Spinal cord (tissue), 10 donors: ENCODE measurements around the gene KLHL18. TPM values are rescaled to one million over a fixed set of nuclear protein-coding genes. Genes with fewer than 3 reads are reported as not detected.

ENCODE experiments used
- DNase-seq, 6 donors: peaks; one replicate each; pipeline versions ENCODE4 v3.0.0 to v3.0.0-alpha.2; 2013 to 2015; ENCODE audit warnings: low spot score in 6 of 6, low read depth in 4 of 6
- H3K27ac ChIP-seq: one replicate; pipeline ENCODE4 v1.5.1; 2013; ENCODE audit warnings: low read depth, low read length, control low read depth
- H3K27me3 ChIP-seq: one replicate; pipeline ENCODE4 v1.6.1; 2013; ENCODE audit warnings: low read length; ENCODE audit not compliant: control insufficient read depth, insufficient read depth
- H3K36me3 ChIP-seq: one replicate; pipeline ENCODE4 v1.6.1; 2013; ENCODE audit warnings: low read length; ENCODE audit not compliant: control insufficient read depth, insufficient read depth
- H3K4me1 ChIP-seq: one replicate; pipeline ENCODE4 v1.6.1; 2013; ENCODE audit warnings: low read length; ENCODE audit not compliant: control insufficient read depth, insufficient read depth
- H3K4me3 ChIP-seq: one replicate; pipeline ENCODE4 v1.5.1; 2013; ENCODE audit warnings: low read depth, low read length, control low read depth
- H3K9me3 ChIP-seq: one replicate; pipeline ENCODE4 v1.6.1; 2013; ENCODE audit warnings: low read length; ENCODE audit not compliant: control insufficient read depth, insufficient read depth
- WGBS: methylation state at CpG from one replicate; pipeline ENCODE4 v1.1.5; 2013; ENCODE audit warnings: missing lambda C conversion rate; ENCODE audit not compliant: insufficient coverage; 5-methylcytosine and 5-hydroxymethylcytosine counted together
- polyA plus RNA-seq, 2 donors: library from polyadenylated mRNA; unstranded; fragments of 120-200 nt; gene quantifications; one replicate each; pipeline ENCODE4 v1.2.1, GENCODE V29; 2013; ENCODE audit not compliant: insufficient read length in 2 of 2
- total RNA-seq, 2 donors: library from RNA; depleted of rRNA in 1 of 2; stranded (reverse); fragments of 120-200 nt in 1 of 2; fragments of >200 nt in 1 of 2; gene quantifications; one replicate each; pipeline versions ENCODE4 v1.2.3 to v1.2.4, GENCODE V29; 2013 to 2014
- donor health status: healthy.

Gene KLHL18
- total and polyA plus RNA-seq, 4 donors, result 17.5 to 29.0 (median 24.9) TPM

DNA sequence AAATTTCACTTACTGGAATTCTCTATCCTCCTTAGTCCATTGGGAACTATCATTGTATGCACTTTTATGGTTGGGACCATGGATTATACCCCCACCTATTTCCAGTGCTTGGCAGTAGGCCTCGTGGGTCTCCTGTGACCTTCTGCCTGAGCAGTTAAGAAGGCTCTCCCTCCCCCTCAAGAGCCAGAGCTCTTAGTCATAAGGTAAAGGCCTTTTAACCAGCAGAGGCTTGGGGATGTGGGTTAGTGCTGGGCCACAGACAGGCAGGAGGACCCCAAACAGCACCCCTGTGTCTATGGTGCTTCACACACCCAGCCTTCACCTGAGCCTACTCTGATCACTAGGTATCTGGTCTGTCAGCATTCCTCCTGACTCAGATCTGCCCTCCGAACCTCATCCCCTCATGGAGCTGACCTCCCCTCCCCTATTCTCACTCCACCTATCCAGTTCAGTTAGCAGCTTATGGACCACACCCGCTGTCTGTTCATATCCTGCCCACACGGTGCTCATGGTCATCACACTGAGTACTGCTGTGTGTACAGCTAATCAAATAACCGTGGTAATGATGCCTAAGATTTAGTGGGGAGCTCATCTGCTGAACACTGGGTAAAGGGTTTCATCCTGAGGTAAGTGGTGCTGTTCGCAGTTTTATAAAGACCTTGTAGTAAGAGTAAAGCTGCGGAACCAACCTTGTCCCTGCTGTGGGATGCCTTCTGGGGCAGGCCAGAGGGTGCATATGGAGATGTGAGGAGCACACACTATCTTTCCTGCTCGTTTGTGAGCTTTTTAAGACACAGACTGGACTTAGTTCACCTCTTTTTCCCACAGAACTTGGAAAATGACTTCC lies 40.9 kb downstream of the KLHL18 start:
- Histone ChIP-seq H3K27ac (no peak overlapping the region), H3K4me3 (no peak overlapping the region), H3K9me3 (no peaks in the 10 kb centered on the region), H3K36me3 (peaks cover 52% of the 10 kb centered on the region), H3K27me3 (no peaks in the 10 kb centered on the region), H3K4me1 (no peaks in the 10 kb centered on the region)
- DNase-seq, result no peak
- WGBS, result 78% methylated on average over 3 of the region's 8 CpGs

DNA sequence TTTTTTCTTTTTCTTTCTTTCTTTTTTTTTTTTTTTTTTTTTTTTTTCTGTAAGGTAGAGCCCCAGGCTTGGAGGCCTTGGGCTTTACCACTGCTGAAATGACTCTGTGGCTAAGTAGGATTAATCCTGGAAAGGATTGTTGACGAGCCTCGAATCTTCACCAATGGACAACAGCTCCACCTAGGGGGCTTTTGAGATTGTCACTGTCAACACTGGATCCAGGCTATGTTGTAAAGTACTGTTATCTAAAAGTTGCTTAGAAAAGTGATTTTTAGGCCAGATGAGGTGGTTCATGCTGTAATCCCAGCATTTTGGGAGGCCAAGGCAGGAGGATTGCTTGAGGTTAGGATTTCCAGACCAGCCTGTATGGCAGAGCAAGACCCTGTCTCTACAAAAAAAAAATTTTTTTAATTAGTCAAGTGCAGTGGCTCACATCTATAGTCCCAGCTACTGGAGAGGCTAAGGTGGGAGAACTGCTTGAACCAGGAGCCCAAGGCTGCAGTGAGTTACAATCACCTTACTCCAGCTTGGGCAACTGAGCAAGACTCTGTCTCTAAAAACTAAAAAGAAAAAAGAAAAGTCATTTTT lies 41.6 kb downstream of the KLHL18 start:
- no peaks in the 10 kb centered on the region for H3K9me3 ChIP-seq
- no peak overlapping the region for H3K27ac ChIP-seq
- DNase-seq, result peak; percentile 40 to 93 (median 67)
- H3K4me3 ChIP-seq, result no peak overlapping the region
- WGBS, result 0% methylated on average over 2 of the region's 2 CpGs
- H3K27me3 ChIP-seq, result no peaks in the 10 kb centered on the region
- peaks cover 57% of the 10 kb centered on the region for H3K36me3 ChIP-seq
- no peaks in the 10 kb centered on the region for H3K4me1 ChIP-seq

DNA sequence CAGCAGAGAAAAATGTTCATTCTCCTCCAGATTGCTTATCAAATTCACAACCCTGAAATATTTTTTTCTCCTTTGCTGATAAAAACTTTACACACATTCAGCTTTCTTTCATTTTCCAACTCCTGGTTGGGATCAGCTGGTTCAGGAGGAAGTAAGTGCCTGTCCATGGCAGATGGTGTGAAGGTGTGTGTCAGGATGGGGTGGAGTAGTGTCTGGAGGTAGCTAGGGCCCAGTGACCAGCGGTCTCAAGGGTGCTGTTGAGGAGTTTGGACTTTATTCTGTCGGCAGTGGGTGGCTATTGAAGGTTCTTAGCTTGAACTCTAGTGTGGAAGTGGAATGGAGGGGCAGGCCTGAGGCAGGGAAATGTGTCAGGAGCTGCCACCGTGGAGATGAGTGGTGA lies 51.2 kb downstream of the KLHL18 start:
- peaks cover 87% of the 10 kb centered on the region for H3K36me3 ChIP-seq
- no peaks in the 10 kb centered on the region for H3K27me3 ChIP-seq
- no peak overlapping the region for H3K4me3 ChIP-seq
- WGBS, result 69% methylated on average over 3 of the region's 3 CpGs
- H3K4me1 ChIP-seq, result no peaks in the 10 kb centered on the region
- H3K9me3 ChIP-seq, result no peaks in the 10 kb centered on the region
- no peak for DNase-seq
- H3K27ac ChIP-seq, result no peak overlapping the region

DNA sequence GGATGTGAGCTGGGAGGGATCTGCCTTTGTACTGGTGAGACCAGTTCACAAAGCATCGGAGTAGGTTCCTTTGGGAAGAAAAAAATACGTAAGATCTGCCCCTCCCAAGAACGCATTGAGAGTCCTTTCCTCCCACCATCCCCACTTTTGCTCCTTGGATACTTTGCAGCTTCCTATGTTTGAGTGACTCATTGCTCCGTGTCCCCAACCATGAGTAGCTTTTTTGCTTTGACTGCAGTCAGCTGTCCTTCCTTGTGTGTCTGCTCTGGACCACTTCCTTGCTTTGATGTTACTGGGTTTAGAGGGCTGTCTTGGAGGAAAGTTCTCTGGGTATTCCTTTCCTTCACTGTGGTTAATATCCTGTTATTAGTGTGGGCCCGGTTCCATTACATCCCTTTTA lies 54.9 kb downstream of the KLHL18 start:
- 100% methylated on average over 1 of the region's 5 CpGs for WGBS
- Histone ChIP-seq H3K4me3 (no peak overlapping the region), H3K36me3 (peaks cover 80% of the 10 kb centered on the region), H3K27me3 (no peaks in the 10 kb centered on the region), H3K27ac (no peak overlapping the region), H3K9me3 (no peaks in the 10 kb centered on the region), H3K4me1 (no peaks in the 10 kb centered on the region)
- DNase-seq, result no peak

DNA sequence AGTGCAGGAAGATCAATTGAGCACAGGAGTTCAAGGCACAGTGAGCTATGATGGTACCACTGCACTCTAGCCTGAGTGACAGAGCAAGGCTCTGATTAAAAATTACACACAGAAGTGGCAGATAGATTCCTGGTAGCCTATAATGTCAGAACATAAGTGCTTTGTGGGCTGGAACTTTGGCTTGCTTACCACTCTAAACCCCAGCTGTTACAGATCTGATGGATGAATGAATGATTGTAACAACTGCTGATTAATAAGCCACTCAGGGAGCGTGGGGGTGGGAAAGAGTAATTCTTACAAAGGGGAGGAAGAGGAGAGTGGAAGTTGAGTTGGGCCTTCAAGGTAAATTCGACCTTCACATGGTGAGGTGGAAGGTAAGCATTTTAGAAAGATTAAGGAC lies 57.2 kb downstream of the KLHL18 start:
- H3K27ac ChIP-seq, result no peak overlapping the region
- H3K4me3 ChIP-seq, result no peak overlapping the region
- WGBS, result 92% methylated on average over 1 of the region's 2 CpGs
- no peaks in the 10 kb centered on the region for H3K4me1 ChIP-seq
- no peaks in the 10 kb centered on the region for H3K27me3 ChIP-seq
- H3K36me3 ChIP-seq, result peaks cover 76% of the 10 kb centered on the region
- no peak for DNase-seq
- no peaks in the 10 kb centered on the region for H3K9me3 ChIP-seq

DNA sequence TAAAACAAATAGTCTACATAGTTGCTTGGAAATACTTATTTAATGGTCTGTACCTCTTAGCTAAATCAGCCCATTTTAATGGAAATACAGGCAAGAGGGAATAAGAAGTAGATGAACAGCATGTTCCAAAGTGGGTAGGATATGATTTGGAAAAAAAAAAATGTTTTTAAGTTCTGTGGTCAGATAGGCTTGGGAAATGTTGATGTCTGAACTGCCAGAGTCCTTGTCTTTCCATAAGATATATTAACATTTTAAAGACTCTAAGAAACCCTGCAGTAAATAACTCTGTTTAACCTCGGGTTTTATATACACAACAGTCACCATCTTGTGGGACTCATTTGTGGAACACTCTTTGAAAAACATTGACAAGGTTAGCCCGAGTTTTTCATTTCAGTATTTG lies 58.1 kb downstream of the KLHL18 start:
- Histone ChIP-seq H3K27me3 (no peaks in the 10 kb centered on the region), H3K4me3 (no peak overlapping the region), H3K9me3 (no peaks in the 10 kb centered on the region), H3K4me1 (no peaks in the 10 kb centered on the region), H3K36me3 (peaks cover 78% of the 10 kb centered on the region), H3K27ac (no peak overlapping the region)
- no peak for DNase-seq
- WGBS, result no CpG with 5 or more reads among the region's 2 CpGs

DNA sequence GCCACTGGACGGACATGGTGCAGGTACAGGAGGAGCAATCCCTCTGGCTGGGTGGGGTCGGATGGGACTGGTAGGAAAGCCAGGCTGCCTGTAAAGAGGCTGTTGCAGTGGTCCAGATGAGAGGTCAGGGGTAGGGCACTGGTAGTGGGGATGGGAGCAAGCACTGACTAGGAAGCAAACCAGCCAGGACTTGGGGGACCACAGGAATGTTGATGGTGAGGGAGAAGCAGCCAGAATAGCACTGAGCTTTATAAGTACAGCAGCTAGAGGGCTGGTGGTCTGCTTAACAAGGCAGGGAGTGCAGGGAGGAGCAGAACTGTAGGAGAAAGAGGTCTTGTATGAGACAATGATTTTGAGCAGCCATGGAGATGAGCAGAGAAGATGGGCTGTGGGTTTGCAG lies 59.4 kb downstream of the KLHL18 start:
- no peaks in the 10 kb centered on the region for H3K9me3 ChIP-seq
- H3K27ac ChIP-seq, result no peak overlapping the region
- peaks cover 73% of the 10 kb centered on the region for H3K36me3 ChIP-seq
- H3K27me3 ChIP-seq, result no peaks in the 10 kb centered on the region
- no peak for DNase-seq
- no peaks in the 10 kb centered on the region for H3K4me1 ChIP-seq
- no peak overlapping the region for H3K4me3 ChIP-seq
- 94% methylated on average over 2 of the region's 2 CpGs for WGBS

DNA sequence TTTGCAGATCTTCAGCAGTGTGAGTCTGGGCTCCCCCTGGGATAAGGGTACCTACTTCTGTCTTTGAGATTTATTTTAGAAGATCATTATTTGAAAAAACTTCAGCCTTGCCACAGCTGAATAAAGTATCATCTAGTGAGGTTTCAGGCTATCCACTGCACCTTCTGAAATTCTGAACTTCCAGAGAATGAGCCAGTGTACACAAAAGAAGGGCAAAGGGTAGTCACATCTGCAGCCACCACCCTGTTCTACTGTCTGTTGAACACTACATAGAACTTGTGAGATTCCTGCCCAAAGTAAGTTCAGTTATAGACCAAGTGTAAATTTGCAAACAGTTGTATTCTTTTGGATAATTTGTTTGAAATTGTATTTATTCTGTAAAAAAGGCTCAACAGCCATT lies 60.1 kb downstream of the KLHL18 start:
- DNase-seq, result no peak
- H3K36me3 ChIP-seq, result peaks cover 67% of the 10 kb centered on the region
- no peak overlapping the region for H3K27ac ChIP-seq
- H3K9me3 ChIP-seq, result no peaks in the 10 kb centered on the region
- H3K4me1 ChIP-seq, result no peaks in the 10 kb centered on the region
- H3K4me3 ChIP-seq, result no peak overlapping the region
- no peaks in the 10 kb centered on the region for H3K27me3 ChIP-seq

DNA sequence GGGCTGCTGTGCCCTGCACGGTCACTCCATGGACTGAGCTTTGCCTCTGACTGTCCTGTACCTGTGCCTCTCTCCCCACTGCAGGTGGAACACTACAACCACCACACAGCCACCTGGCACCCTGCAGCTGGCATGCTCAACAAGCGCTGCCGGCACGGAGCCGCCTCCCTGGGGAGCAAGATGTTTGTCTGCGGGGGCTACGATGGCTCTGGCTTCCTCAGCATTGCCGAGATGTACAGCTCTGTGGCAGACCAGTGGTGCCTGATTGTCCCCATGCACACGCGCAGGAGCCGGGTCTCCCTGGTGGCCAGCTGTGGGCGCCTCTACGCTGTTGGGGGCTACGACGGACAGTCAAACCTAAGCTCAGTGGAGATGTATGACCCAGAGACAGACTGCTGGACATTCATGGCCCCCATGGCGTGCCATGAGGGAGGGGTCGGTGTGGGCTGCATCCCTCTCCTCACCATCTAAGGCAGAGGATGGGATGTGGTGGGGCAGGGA lies 60.8 kb downstream of the KLHL18 start:
- peaks cover 60% of the 10 kb centered on the region for H3K36me3 ChIP-seq

DNA sequence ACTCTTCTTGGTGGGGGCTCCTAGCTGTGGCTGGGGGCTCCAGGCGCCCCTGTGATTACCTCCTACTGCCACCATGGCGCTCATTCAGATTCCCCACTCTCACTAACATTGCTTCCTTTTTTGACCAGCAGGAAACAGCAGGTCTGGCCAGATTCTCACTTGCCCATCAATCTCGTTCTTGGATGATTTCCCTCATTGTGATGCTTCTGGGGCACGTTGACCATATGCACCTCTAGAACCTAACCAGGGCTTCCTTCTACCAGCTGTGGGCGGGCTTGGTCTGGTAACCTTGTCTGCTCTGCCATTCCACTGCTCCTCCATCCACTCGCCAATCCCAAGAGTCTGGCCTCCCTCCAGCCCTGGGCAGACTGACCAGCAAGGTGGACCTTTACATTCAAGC lies 62.2 kb downstream of the KLHL18 start:
- no peaks in the 10 kb centered on the region for H3K4me1 ChIP-seq
- DNase-seq, result no peak
- H3K27me3 ChIP-seq, result no peaks in the 10 kb centered on the region
- no peaks in the 10 kb centered on the region for H3K9me3 ChIP-seq
- no peak overlapping the region for H3K4me3 ChIP-seq
- no peak overlapping the region for H3K27ac ChIP-seq
- H3K36me3 ChIP-seq, result peaks cover 48% of the 10 kb centered on the region
- WGBS, result 92% methylated on average over 6 of the region's 6 CpGs

More for the DNA sequence above, 60.8 kb downstream of the KLHL18 start:
- Histone ChIP-seq H3K4me3 (no peak overlapping the region), H3K9me3 (no peaks in the 10 kb centered on the region), H3K27me3 (no peaks in the 10 kb centered on the region), H3K4me1 (no peaks in the 10 kb centered on the region), H3K27ac (no peak overlapping the region)
- no peak for DNase-seq
- WGBS, result 90% methylated on average over 15 of the region's 17 CpGs
